Activated CD4-positive, alpha-beta T cell treated with anti-CD3 and anti-CD28 coated beads, Interleukin-2, amount 50 U/mL, for 48 hours (primary cell): ENCODE data around the gene NT5DC1.

Experiments
- DNase-seq, 2 experiments: peaks; one replicate each; pipeline ENCODE4 v3.0.0-alpha.2; 2020

The NT5DC1 gene

DNA sequence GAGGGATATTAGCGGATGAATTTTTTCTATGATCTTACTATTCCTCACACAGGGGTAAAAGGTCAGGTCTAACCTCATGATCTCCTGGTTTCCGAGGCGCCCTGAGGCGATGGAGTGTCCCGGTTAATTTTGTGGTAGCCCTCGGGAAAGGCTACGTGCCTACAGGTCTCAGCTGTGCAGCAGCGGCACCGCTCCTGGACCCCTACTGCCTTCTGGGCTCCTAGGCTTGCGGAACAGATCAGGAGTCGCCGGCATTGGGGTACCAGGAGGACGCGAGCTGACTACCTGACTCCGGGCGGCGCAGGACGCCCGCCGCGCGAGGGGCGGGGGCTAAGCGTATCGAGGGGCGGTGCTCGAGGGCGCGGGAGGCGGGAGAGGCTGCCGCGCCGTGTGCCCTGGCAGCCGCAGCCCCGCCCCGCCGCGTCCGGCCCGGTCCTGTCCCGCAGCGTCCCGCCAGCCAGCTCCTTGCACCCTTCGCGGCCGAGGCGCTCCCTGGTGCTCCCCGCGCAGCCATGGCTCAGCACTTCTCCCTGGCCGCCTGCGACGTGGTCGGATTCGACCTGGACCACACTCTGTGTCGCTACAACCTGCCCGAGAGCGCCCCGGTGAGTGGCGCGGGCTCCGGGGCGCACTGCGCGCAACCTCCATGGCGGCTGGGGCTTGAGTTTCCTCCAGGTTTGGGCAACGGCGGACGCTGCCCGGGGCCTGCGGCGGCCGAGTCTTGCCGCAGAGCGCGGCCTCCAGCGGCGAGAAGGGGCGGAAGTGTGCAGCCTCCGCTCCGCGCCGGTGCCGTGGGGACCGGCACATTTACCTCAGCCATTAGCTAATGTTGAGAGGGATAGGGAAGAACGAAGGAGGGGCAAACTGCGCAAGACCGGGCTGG lies at the start of gene NT5DC1:
Gene NT5DC1 (plus strand): TSS at position 435 of the 883 bp plus-strand sequence. CDS start 78 bp downstream, at position 513.
- peak; percentile 86 to 88 for DNase-seq

- DNase-seq = no peak
These were observed 49.4 kb upstream of the NT5DC1 start for GRCh38 chr6:116051244-116051643.

- DNase-seq = no peak
These were observed 45.1 kb upstream of the NT5DC1 start for GRCh38 chr6:116055513-116055912.

- no peak for DNase-seq
These were observed 42.9 kb upstream of the NT5DC1 start for GRCh38 chr6:116057766-116058165.

GRCh38 chr6:116059713-116060571 lies 40.7 kb upstream of the NT5DC1 start:
- no peak for DNase-seq

- DNase-seq = no peak
These were observed 39.9 kb upstream of the NT5DC1 start, which contains the start of gene FRK for GRCh38 chr6:116060572-116061283. Gene FRK, minus strand, starts transcription at chr6:116060891. Its CDS starts 580 bp downstream, at chr6:116060311.

DNA sequence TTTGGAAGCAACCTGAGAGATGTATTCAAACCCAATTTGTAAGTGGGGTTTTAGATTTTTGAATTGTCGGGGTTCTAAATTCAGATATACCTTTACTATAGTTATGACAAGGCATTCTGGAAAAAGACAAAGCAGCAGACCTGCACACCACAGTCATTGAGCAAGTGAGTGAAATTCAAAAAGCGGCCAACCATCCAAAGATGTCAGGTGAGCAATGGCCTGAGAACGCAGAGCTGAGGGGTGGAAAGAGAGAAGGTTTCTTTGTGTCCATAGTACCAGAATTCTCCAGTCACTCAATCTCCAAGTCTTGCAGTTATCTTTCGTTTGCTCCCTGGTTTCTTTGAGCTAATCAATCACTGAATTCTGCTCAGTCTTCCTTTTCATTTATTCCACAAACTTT lies 38.2 kb upstream of the NT5DC1 start:
- no peak for DNase-seq

DNA sequence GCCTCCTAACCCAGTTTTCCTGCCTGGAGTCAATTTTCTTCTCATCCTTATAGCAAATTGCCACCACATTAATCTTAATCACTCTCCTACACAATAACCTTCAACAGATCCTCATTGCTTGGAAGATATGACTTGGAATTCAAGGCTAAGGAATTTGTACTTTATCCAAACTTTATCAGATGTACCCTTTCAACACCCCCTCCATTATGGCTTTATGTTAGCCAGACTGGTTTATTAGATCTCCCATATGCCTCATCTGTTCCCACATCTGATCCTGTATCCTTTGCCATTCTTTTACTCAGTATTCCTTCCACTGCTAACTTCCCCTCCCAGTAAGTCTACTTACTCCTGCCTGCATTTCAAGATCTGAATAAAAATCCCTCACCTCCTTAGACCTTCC lies 36.0 kb upstream of the NT5DC1 start:
- no peak for DNase-seq

GRCh38 chr6:116066789-116067188 lies 33.9 kb upstream of the NT5DC1 start:
- DNase-seq = no peak

- DNase-seq = no peak
These were observed 30.6 kb upstream of the NT5DC1 start for GRCh38 chr6:116070101-116070500.

- no peak for DNase-seq
These were observed 29.9 kb upstream of the NT5DC1 start for GRCh38 chr6:116070616-116071389.

DNA sequence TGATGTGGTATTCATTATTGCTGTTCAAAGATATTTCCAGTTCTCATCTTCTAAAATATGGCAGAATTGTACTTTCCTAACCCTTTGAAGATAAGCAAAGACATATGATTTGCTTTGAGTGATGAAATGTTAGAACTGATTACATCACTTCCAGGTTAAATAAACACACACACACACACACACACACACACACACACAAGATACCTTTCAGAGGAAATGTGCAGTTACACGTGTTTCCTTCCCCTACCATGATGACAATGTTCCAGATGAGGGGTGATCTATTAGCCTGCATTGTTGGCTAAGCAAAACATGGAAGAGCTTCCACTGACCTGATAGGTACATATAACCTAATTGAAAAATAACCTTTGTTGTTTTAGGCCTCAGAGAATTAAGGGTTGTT lies 28.3 kb upstream of the NT5DC1 start:
- DNase-seq = no peak

DNA sequence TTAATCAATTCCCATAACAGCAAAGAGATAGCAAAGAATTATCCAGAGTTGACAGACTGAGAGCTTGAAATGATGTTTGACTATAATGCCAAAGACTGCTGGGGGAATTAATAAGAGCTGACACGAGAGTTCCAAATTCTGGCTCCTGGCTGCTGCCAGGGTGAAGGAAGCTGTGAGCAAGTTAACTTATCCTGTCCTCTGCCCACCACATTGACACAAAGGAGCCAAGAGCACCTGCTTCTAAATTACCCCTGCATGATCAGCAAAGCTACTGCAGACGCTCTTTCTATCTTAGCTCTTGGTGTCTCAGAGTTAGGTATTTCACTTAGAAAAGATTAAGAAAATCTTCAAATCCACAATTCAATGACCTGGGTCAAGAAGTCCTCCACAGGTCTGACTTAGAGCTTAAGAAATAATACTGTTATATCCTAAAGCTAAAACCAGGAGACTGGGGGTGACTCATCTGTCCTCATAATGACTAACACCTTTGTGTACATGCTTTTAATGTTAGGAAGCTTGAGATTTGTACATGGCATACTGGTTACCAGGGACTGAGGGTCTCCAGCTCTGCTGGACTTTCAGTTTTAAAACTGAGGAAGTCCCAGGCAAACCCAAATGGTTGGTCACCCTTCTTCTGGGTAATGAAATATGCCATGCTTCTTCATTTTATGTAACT lies 26.8 kb upstream of the NT5DC1 start:
- DNase-seq = no peak

DNA sequence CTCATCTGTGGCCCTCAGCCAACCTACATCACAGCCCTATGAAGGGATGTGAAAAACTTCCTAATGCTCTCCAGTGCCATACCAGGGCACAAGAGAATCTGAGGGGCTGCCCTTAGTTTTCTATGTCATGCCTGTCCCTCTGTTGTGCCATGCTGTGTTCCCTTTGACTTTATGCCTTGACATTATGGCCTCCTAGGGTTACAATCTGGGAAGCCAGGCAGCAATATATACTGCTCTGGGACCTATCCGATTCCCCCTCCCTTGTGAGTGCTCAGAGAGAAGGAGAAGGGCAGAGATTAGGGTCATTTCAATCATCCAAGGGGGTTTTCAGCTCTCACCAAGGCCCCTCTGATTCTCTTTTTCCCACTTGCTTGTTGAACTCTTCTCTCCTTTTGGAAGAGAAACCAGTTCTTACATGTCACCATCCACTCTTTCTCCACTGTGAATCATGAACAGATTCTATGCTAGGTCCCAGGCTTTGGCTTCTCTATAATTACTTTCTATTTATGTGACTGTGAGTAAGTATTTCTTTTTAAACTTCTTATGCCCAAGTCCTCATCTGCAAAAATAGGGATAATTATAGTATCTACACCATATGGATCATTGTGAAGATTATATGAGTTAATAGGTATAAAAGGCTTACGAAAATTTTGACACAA lies 25.8 kb upstream of the NT5DC1 start:
- DNase-seq = no peak

DNA sequence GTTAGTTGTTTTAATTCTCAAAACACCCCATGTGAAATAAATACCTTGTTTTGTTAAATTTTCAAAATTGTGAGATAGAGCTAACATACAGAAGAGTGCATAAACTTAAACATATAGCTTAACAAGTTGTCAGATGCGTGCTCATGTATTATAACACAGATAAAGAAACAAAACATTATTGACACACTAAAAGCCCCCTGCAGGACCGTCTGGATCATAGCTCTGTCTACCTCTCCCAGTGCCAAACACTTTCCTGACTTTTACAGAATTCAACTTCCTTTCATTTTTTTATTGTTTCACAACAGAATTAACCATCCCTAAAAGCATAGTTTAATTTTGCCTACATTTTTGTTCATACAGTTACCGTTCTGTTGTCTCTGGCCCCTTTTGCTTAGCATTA lies 22.1 kb upstream of the NT5DC1 start:
- DNase-seq = no peak

DNA sequence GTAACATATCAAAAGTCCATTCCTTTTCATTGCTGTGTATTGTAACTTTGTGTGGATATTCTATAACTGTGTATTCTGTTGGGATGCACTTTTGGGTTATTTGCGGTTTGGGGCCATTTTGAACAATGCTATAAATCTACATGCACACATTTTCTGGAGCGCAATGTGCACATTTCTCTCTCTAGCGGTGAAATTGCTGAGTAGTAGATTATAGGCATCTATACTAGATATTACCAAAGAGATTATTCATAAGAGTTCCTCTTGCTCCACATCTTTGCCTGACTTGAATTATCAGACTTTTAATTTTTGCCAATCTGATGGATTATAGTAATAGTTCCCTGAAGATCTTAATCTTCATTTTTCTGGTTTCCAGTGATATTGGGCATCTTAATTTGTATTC lies 21.7 kb upstream of the NT5DC1 start:
- no peak for DNase-seq

DNA sequence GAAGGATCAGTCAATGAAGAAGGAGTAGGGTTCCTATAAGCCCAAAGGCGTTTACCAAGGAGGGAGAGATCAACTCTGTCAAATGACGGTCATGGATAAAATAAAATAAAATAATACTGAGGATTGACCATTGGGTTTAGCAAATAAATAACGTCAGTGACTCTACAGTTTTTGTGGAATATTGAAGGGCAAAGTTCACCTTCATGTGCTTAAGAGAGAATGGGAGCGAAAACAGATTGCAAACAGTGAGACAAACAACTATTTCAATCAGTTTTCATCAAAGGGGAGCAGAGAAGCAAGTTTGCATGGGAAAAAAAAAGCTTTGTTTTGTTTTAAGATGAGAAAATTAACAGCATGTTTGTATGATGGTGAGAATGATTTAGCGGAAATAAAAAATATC lies 17.6 kb upstream of the NT5DC1 start:
- no peak for DNase-seq

GRCh38 chr6:116084284-116084683 lies 16.4 kb upstream of the NT5DC1 start:
- DNase-seq = no peak

GRCh38 chr6:116087437-116088027 lies 13.1 kb upstream of the NT5DC1 start:
- DNase-seq = no peak

- no peak for DNase-seq
These were observed 11.7 kb upstream of the NT5DC1 start for GRCh38 chr6:116088946-116089345.

DNA sequence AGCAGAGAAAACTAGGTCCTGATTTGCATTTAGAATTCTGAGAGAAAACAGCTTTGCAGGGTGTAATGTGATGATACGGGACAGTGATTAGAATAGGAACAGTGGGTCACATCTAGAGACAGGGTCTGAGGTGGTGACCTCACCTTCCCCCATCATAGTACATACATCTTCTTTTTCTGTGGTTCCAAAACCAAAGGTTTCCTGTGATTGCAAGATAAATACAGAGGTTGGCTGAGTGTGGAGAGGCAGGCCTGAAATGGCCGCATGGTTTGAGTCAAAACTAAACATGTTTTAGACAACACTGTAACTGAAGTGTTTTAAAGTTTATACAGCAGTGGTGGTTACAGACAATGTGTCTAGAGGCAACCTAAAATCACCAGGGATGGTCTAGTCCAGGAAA lies 10.4 kb upstream of the NT5DC1 start:
- DNase-seq = no peak
